ENCODE data around the gene PTPRT. TPM values are rescaled to one million over a fixed set of nuclear protein-coding genes. Genes with fewer than 3 reads are reported as not detected.

PTPRT gene
- total RNA-seq, 2 donors from 2014 or later, result not detected

GRCh38 chr20:42744756-42745465, 444.8 kb downstream of the PTPRT start:
- H3K9me3 Mint-ChIP-seq, result peaks cover 13% of the 10 kb centered on the region
- H3K36me3 Mint-ChIP-seq (ENCODE audit: low read depth), result no peaks in the 10 kb centered on the region
- no peaks in the 10 kb centered on the region for H3K27me3 Mint-ChIP-seq
- H3K27ac Mint-ChIP-seq, result no peak overlapping the region
- ATAC-seq (replicated peaks), result no peak
- no peaks in the 10 kb centered on the region for H3K4me1 Mint-ChIP-seq
- no peak overlapping the region for H3K4me3 Mint-ChIP-seq

- no peak for ATAC-seq (replicated peaks)
- H3K9me3 Mint-ChIP-seq, result peaks cover 18% of the 10 kb centered on the region
- H3K36me3 Mint-ChIP-seq (ENCODE audit: low read depth), result no peaks in the 10 kb centered on the region
- H3K4me1 Mint-ChIP-seq, result no peaks in the 10 kb centered on the region
- H3K27ac Mint-ChIP-seq, result no peak overlapping the region
- H3K27me3 Mint-ChIP-seq, result no peaks in the 10 kb centered on the region
- no peak overlapping the region for H3K4me3 Mint-ChIP-seq
Observed at GRCh38 chr20:42742926-42743325, 446.8 kb downstream of the PTPRT start.

GRCh38 chr20:42741906-42742305, 447.8 kb downstream of the PTPRT start:
- Mint-ChIP-seq H3K27me3 (no peaks in the 10 kb centered on the region), H3K9me3 (peaks cover 21% of the 10 kb centered on the region), H3K4me1 (no peaks in the 10 kb centered on the region), H3K36me3 (ENCODE audit: low read depth) (no peaks in the 10 kb centered on the region), H3K27ac (no peak overlapping the region), H3K4me3 (no peak overlapping the region)
- ATAC-seq (replicated peaks), result no peak

- Mint-ChIP-seq H3K27me3 (peaks cover 3% of the 10 kb centered on the region), H3K36me3 (ENCODE audit: low read depth) (no peaks in the 10 kb centered on the region), H3K27ac (no peak overlapping the region), H3K4me1 (no peaks in the 10 kb centered on the region), H3K9me3 (peaks cover 26% of the 10 kb centered on the region), H3K4me3 (no peak overlapping the region)
- no peak for ATAC-seq (replicated peaks)
Observed at GRCh38 chr20:42740226-42740870, 449.4 kb downstream of the PTPRT start.

GRCh38 chr20:42739683-42740082, 450.0 kb downstream of the PTPRT start:
- Mint-ChIP-seq H3K4me3 (no peak overlapping the region), H3K4me1 (no peaks in the 10 kb centered on the region), H3K27ac (no peak overlapping the region), H3K27me3 (peaks cover 3% of the 10 kb centered on the region), H3K36me3 (ENCODE audit: low read depth) (no peaks in the 10 kb centered on the region), H3K9me3 (peaks cover 30% of the 10 kb centered on the region)
- ATAC-seq (replicated peaks), result no peak

- no peak for ATAC-seq (replicated peaks)
- Mint-ChIP-seq H3K9me3 (peaks cover 22% of the 10 kb centered on the region), H3K4me1 (no peaks in the 10 kb centered on the region), H3K36me3 (ENCODE audit: low read depth) (no peaks in the 10 kb centered on the region), H3K4me3 (no peak overlapping the region), H3K27me3 (peaks cover 3% of the 10 kb centered on the region), H3K27ac (no peak overlapping the region)
Observed at GRCh38 chr20:42735539-42735938, 454.2 kb downstream of the PTPRT start.

- Mint-ChIP-seq H3K4me1 (no peaks in the 10 kb centered on the region), H3K4me3 (no peak overlapping the region), H3K27me3 (peaks cover 3% of the 10 kb centered on the region), H3K9me3 (peaks cover 22% of the 10 kb centered on the region), H3K36me3 (ENCODE audit: low read depth) (no peaks in the 10 kb centered on the region), H3K27ac (no peak overlapping the region)
- ATAC-seq (replicated peaks), result no peak
Observed at GRCh38 chr20:42734660-42735368, 454.9 kb downstream of the PTPRT start.

- Mint-ChIP-seq H3K4me1 (no peaks in the 10 kb centered on the region), H3K4me3 (no peak overlapping the region), H3K27me3 (no peaks in the 10 kb centered on the region), H3K27ac (no peak overlapping the region), H3K9me3 (peaks cover 5% of the 10 kb centered on the region), H3K36me3 (ENCODE audit: low read depth) (no peaks in the 10 kb centered on the region)
- ATAC-seq (replicated peaks), result no peak
Observed at GRCh38 chr20:42721923-42722322, 467.8 kb downstream of the PTPRT start.

GRCh38 chr20:42714298-42715141, 475.2 kb downstream of the PTPRT start:
- Mint-ChIP-seq H3K36me3 (ENCODE audit: low read depth) (no peaks in the 10 kb centered on the region), H3K27me3 (no peaks in the 10 kb centered on the region), H3K27ac (no peak overlapping the region), H3K4me1 (no peaks in the 10 kb centered on the region), H3K9me3 (peaks cover 12% of the 10 kb centered on the region), H3K4me3 (no peak overlapping the region)
- no peak for ATAC-seq (replicated peaks)

GRCh38 chr20:42708266-42708665, 481.4 kb downstream of the PTPRT start:
- Mint-ChIP-seq H3K9me3 (peaks cover 14% of the 10 kb centered on the region), H3K4me3 (no peak overlapping the region), H3K27me3 (no peaks in the 10 kb centered on the region), H3K36me3 (ENCODE audit: low read depth) (no peaks in the 10 kb centered on the region), H3K4me1 (no peaks in the 10 kb centered on the region), H3K27ac (no peak overlapping the region)
- ATAC-seq (replicated peaks), result no peak

- no peaks in the 10 kb centered on the region for H3K4me1 Mint-ChIP-seq
- no peak overlapping the region for H3K4me3 Mint-ChIP-seq
- no peak for ATAC-seq (replicated peaks)
- no peak overlapping the region for H3K27ac Mint-ChIP-seq
- H3K27me3 Mint-ChIP-seq, result no peaks in the 10 kb centered on the region
- H3K36me3 Mint-ChIP-seq (ENCODE audit: low read depth), result no peaks in the 10 kb centered on the region
- peaks cover 18% of the 10 kb centered on the region for H3K9me3 Mint-ChIP-seq
Observed at GRCh38 chr20:42706759-42707158, 482.9 kb downstream of the PTPRT start.

- peaks cover 11% of the 10 kb centered on the region for H3K9me3 Mint-ChIP-seq
- H3K36me3 Mint-ChIP-seq (ENCODE audit: low read depth), result no peaks in the 10 kb centered on the region
- no peaks in the 10 kb centered on the region for H3K4me1 Mint-ChIP-seq
- no peaks in the 10 kb centered on the region for H3K27me3 Mint-ChIP-seq
- H3K4me3 Mint-ChIP-seq, result no peak overlapping the region
- H3K27ac Mint-ChIP-seq, result no peak overlapping the region
- ATAC-seq (replicated peaks), result no peak
Observed at GRCh38 chr20:42705550-42705949, 484.2 kb downstream of the PTPRT start.

- Mint-ChIP-seq H3K27me3 (no peaks in the 10 kb centered on the region), H3K4me3 (no peak overlapping the region), H3K27ac (no peak overlapping the region), H3K4me1 (no peaks in the 10 kb centered on the region), H3K36me3 (ENCODE audit: low read depth) (no peaks in the 10 kb centered on the region), H3K9me3 (peaks cover 11% of the 10 kb centered on the region)
- ATAC-seq (replicated peaks), result no peak
Observed at GRCh38 chr20:42703744-42704143, 486.0 kb downstream of the PTPRT start.

GRCh38 chr20:42701948-42702347, 487.8 kb downstream of the PTPRT start:
- Mint-ChIP-seq H3K27ac (no peak overlapping the region), H3K27me3 (no peaks in the 10 kb centered on the region), H3K4me1 (no peaks in the 10 kb centered on the region), H3K36me3 (ENCODE audit: low read depth) (no peaks in the 10 kb centered on the region), H3K9me3 (peaks cover 11% of the 10 kb centered on the region), H3K4me3 (no peak overlapping the region)
- no peak for ATAC-seq (replicated peaks)
